GM19463 (cell line): Measurements from ENCODE around the gene CYP3A5.
"Not testable (repeated sequence)": the region's sequence is repeated elsewhere in the genome, so short reads cannot be mapped to it uniquely, and the experiment has no call there.

Experiments used
- ATAC-seq: cut with Tn5 transposase; IDR thresholded peaks from one replicate; pipeline ENCODE4 v1.9.1; 2021; ENCODE audit warnings: mild to moderate bottlenecking, moderate library complexity; ENCODE audit not compliant: unreplicated experiment

Gene CYP3A5

DNA sequence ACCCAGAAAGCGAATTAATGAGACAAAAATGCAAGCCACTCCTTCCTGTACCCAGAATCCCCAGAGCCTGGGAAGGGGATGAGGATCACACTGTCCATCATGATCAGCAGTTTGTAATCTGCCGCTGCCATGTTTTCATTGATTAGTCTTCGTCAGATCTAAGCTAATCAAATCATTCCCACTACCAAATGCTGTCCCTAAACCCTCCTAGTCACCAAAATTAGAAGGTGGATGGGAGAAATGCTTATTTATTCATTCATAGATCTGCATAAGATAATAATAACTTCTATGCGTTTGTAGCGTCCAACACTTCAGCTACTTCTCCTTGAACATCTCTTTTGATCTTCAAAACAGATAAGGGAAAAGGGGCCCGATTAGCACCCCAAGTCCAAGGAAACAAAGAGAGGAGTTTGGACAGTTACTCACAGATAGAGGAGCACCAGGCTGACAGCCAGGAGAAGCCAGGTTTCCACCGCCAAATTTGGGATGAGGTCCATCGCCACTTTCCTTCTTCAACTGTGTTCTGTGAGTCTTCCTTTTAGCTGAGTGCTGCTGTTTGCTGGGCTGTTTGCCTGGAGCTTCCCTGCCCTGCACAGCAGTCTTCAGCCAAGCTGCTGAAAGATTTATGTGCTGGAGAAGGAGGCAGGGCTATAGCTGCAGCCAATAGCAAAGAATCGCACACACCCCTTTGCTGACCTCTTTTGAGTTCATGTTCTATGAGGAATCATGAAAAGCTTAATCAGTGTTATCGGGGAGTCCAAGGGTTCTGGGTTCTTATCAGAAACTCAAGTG is at the start of gene CYP3A5:
CYP3A5 (minus strand) TSS at position 597 of the 792 bp plus-strand sequence; CDS start at position 497, 100 bp downstream.
- no peak for ATAC-seq

DNA sequence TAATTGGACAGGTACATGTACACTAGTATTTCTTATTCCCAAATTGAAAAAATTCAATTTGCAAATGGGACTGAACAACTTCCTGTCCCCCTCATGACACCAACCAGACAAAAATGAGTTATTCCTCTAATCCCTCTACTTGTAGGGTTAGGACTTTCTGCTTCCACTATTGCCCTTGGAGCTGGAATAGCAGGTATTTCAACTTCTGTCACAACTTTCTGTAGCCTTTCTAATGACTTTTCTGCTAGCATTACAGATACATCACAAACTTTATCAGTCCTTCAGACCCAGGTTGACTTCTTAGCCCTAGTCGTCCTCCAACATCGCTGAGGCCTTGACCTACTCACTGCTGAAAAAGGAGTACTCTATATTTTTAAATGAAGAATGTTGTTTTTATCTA is 48.8 kb upstream of the CYP3A5 start:
- ATAC-seq: no peak

- ATAC-seq: not testable (repeated sequence)
These were observed 43.4 kb upstream of the CYP3A5 start for GRCh38 chr7:99723201-99723600.

DNA sequence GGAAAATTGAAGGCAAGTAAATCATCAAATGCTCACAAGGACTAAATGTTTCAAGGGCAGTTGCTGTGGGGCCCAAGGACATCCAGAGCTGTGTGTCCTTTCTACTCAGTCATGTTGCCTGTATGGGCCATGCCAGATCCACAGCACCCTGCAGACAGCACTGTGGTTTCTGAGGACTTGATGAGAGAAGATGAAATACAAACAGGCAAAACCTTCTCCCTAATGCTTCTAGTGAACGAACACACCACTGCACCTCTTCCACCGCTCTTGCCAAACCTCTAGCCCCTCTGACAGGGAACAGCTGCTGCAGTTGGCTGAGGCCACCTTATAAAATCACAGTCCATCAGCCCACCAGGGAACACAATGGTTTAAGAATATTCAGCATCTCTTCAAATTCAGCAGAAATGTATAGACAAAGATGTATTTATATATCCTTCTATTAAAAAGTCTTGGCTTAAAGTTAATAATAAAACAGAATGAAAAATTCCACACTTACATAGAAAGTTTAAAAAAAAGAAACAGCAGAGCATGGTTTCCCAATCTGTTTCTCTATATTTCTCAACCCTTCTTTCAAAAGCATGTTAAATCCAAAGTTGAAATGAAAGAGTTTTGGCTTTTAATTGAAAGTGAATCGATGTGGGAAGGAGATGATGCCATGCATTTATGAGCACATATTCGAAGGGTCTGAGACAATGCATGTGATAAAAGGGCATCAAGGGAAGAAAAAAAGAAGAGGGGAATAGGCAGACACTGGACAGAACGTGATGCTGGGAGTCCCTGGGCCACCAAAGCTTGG is 41.2 kb upstream of the CYP3A5 start:
- ATAC-seq: no peak

DNA sequence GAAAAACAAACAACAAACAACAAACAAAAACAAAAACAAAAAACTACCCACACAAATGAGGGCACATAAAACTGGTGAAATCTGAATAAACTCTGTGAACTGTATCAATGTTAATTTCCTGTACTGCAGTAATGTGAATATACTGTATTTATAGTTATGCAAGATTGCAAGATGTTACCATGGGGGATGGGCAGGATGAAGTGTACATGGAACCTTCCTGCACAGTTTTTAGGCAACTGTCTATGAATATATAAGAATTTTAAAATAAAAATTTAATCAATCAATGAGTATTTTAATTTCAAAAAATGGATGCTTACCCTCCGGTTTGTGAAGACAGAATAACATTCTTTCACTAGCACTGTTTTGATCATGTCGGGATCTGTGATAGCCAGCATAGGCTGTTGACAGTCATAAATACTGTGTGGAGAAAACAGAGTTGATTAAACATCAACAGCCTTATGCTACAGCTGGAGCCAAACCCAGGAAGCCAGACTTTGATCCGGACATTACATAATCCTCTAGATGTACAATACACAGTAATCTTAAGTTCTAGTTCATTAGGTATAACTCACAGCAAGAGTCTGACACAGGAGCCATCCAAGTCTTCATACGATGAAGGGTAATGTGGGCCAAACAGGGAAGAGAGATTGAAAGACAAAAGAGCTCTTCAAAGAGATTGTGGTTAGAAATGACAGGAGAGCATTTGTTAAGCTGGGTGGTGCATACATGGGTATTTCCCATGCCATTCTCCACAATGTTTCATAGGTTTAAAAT is 40.4 kb upstream of the CYP3A5 start:
- ATAC-seq: no peak

- no peak for ATAC-seq
These were observed 34.3 kb upstream of the CYP3A5 start for GRCh38 chr7:99713995-99714570.

DNA sequence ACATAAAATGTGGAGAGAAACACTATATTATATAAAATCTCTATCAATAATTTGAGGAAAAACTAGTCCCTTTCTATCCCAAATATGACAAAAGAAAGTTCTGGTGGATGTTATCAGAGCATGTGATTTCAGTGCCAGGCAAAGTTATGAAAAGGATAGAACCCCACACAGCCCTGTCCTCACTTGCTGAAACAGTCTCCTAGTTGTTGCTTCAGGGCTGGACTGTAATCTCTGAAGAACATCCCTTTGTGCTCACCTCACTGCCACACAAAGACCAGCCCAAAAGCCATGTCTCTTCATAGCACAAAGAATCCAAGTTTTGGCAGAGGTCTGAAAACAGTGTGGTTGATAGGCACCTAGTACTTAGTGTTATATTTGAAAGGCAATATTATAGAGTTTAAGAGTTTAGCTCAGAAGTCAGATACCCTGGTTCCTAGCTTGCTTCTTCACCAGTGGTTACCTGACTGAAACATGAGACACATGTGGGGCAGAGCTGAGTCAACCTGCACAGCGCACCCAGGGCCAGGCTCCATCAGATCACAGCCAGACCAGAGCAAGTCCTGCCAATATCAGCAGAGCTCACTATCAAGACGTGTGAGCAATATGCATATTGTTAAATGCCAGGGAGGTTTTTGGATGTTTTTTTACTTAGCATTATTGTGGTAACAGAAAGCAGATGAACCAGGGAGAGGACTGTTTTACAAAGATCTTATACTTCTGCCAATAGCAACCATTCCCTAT is 30.2 kb upstream of the CYP3A5 start:
- ATAC-seq: no peak

DNA sequence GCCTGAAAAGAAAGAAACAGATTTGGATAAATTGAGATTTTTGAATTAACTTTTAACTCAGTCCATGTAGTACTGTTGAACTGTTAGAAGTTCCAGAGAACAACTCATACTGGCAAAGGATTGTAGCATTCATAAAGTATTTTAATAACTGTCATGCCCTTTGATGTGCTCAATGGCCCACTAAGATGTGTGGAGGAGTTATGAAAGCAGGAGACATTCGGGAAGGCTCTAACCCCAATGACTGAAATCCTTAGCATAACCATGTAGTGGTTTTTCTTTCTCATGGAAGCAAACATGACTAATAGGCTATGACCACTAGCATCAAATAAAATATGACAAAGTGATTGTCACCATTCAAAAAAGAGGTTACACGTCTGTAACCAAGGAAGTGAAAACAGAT is 29.5 kb upstream of the CYP3A5 start:
- ATAC-seq: no peak

DNA sequence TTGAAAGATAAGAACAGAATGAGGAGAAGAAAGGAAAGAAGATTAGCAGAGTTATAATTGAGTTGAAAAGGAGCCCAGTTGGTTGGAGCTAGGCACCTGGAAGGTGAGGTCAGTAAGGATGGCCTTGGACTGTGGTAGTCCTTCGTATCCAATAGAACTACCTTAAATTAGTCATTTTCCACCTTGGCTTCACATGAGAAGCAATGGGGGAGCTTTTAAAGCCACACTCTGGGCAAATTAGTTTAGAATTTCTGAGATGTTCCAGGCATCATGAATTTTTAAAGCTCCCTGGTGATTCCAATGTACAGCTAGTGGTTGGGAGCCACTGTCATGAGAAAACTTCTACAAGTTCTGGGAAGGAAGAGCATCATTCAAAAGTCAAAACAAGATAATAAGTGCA is 27.3 kb upstream of the CYP3A5 start:
- ATAC-seq: no peak

GRCh38 chr7:99699946-99700345 is 20.1 kb upstream of the CYP3A5 start:
- ATAC-seq: no peak

DNA sequence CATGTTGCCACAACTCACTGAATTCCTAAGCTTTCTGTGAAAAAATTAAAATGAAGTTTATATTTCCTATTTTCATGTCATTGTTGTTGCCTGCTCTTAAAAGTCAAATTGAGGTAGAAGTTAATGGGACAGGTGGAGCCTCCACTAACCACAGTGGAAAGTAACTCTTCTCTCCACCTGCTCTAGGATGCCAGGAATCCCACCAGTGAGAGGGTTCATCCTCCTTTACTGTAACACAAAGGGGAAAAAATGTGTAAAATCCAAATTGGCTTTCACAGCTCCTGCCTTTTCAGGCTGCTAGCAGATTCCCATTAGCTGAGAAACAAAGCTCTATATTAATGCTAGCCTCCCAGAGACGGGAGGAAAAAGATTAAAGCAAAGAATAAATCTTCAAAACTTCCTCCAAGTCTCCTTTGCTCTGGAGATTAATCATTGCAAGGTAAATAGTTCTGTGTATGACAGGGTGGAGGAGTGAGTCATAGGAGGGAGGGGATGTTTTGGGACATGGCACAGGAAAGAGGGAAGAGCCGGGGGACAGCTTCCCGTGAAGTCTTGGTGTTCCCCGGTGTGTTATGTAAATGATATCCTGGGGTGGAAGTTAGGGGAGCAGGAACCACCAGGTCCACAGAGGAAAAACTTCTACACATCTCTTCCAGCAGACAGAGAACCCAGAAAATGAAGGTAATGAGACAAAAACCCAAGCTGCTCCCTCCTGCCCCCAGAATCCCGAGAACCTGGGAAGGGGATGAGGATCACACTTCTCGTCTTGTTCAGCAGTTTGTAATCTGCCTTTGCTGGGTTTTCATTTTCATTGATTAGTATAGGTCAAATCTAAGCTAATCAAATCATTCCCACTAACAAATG is 19.3 kb upstream of the CYP3A5 start:
- ATAC-seq: not testable (repeated sequence)

DNA sequence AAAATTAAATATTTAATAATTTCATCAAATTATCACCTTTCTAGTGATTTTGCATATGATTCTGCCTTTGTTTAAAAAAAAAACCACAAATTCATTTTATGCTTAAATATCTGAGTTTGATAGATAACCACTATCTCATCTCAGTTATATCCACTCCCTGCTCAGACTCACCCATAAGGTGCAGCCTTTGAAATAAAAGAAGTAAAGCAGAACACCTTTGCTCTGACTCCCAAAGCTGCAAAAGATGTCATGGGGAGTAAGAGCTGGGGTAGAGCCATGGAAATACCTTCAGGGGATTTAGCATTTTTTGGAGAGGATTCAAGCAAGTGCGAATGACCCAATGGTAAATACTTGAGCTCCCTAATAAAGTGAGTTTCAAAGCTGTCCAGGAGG is 15.1 kb upstream of the CYP3A5 start:
- ATAC-seq: no peak

DNA sequence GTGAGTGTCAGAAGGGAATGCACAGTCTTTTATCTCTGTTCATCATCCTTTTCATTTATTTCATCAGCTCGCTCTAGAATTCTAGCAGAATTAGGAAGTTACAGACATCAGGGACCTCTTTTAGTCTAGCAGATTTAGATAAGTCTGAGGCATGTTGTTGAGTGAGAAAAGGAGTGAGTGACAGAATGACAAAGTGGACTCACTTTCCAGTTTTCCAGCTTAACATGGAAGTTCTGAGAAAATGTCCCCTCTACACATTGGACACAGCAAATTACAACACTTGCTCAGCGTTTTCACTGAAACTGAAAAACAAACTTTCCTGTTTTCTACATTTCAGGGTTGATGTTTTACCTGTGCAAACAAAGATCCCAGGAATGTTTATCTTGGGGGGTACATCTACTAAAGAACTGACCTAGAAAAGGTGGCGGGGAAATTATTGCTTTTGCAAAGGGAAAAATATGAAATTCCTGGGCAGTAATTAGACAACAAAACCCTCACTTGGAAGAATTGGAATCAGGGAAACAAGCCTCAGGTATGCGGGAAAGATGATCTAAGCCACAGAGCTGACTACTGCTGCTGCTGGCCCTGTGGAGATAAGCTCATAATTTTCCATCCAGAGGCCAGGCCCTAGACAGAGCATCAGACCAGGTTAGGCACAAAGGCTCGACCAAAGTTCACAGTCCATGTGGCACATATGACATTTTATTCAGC is 14.6 kb upstream of the CYP3A5 start:
- ATAC-seq: no peak

- ATAC-seq: no peak
These were observed 13.8 kb upstream of the CYP3A5 start for GRCh38 chr7:99693427-99694200.

DNA sequence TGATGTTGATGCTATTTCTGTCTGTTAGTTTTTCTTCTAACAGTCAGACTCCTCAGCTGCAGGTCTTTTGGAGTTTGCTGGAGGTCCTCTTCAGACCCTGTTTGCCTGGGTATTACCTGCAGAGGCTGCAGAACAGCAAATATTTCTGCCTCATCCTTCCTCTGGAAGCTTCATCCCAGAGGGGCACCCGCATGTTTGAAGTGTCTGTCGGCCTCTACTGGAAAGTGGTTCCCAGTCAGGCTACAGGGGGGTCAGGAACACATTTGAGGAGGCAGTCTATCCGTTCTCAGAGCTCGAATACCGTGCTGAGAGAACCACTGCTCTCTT is 13.3 kb upstream of the CYP3A5 start:
- no peak for ATAC-seq

DNA sequence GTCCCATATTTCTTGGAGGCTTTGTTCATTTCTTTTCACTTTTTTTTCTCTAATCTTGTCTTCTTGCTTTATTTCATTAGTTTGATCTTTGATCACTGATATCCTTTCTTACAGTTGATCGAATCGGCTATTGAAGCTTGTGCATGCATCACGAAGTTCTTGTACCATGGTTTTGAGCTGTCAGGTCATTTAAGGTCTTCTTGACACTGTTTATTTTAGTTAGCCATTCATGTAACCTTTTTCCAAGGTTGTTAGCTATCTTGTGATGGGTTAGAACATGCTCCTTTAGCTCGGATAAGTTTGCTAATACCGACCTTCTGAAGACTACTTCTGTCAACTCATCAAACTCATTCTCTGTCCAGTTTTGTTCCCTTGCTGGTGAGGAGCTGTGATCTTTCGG is 12.8 kb upstream of the CYP3A5 start:
- ATAC-seq: not testable (repeated sequence)

GRCh38 chr7:99691658-99692057 is 11.9 kb upstream of the CYP3A5 start:
- ATAC-seq: not testable (repeated sequence)

- ATAC-seq: not testable (repeated sequence)
These were observed 11.1 kb upstream of the CYP3A5 start for GRCh38 chr7:99690918-99691317.
